EH (cell line): ENCODE results near the gene RPP25L.

Source experiments
- DNase-seq: peaks from one replicate; pipeline ENCODE4 v3.0.0-alpha.2; 2015; ENCODE audit warnings: low read depth

The RPP25L gene

DNA sequence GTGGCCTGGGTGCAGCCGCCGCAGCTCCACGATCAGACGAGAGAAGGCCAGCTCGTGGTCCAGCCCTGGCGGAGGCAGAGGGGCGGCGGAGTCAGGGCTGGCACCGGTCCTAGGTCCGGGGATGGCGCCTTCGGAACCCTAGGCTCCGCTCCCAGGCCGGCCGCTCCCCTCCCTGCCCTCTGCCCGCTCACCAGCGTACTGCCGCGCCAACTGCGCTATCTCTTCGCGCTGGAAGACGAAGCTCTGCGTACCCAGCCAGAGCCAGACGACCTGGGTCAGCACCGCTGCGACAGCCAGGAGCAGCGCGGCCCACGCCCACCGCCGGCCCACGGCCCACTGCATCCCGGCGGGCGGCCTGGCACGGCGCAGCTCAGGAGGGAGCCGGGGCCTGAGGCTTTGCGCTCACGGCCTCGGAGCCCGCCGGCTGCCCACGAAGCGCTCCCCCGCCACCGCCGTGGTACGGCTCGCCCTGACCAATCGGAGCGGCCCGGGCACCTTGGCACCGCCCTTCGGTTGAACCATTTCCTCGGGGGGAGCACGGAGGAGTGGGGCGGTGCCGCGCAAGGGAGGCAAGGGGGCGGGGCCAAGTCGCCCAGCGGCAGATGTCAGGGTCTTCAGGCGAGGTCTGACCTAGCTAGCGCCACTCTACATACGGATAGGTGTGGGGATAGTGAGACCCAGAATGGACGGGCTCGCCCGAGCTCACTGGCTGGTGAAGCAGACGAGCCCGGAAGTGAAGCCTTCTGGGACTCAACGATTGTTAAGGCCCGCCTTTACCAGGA lies 25.6 kb upstream of the RPP25L start, which contains the start of gene SIGMAR1:
TSS of gene SIGMAR1 (minus strand) at position 432 of the 782 bp plus-strand sequence. CDS start at position 342, 90 bp downstream.
- DNase-seq: peak; percentile 88

DNA sequence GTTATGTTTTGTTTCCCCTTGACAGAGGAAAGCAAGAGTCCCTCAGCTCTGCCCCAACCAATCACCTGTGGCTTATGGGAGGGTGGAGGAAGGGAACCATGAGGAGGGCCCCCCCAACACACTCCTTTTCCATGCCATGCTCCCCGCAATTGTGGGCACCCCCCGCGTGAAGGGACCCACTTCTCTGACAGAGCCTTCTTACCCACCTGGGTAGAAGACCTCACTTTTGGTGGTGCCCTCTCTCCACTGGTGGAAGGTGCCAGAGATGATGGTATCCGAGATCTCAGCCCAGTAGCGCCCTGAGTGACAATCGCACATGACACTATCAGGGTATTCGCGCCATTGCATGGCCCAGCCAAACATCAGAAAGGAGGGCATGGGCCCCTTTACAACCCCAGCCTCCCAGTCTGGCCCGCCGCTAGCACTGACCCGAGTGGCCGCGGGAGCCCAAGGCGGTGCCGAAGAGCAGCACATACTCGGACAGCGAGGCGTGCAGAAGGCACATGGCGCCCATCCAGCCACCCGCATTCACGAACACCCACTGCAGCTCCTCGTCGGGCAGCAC lies 25.0 kb upstream of the RPP25L start:
- DNase-seq: peak; percentile 59

DNA sequence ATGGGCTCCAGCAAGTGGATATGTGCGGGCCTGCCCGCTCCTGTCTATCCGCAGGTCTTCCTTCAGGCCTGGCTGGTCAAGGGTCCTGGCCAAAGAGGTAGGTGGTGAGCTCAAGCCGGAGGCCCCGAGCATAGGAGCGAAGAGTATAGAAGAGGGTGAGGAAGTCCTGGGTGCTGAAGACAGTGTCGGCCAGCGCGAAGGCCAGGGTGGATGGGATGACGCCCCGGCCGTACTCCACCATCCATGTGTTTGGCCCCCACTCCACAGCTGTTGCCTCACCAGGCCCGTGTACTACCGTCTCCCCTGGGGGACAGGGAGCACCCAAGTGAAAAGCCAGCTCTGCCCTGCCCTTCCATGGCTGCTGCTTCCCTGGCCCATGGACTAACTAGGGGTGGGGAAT lies 23.7 kb upstream of the RPP25L start:
- no peak for DNase-seq

GRCh38 chr9:34634551-34635248 lies 22.8 kb upstream of the RPP25L start:
- DNase-seq: no peak

GRCh38 chr9:34633851-34634550 lies 22.1 kb upstream of the RPP25L start:
- peak; percentile 73 for DNase-seq

DNA sequence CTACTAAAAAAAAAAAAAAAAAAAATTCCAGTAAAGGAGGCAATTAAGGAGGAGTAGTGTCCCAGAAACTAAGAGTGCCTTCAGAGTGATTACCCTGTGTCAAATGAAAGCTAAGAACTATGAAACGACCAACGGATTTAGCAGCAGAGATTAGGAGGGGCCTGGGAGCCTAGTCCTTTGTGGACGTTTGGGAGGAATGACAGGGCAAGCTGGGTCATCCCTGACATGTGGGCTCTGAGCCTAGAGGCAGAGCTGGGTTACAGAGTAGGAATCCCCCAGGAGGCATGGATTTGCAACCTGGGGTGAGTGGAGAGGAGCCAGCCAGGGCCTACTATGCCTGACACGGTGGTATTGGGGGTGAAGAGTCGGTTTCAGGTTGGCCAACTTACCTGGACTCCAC lies 21.3 kb upstream of the RPP25L start:
- DNase-seq: no peak

DNA sequence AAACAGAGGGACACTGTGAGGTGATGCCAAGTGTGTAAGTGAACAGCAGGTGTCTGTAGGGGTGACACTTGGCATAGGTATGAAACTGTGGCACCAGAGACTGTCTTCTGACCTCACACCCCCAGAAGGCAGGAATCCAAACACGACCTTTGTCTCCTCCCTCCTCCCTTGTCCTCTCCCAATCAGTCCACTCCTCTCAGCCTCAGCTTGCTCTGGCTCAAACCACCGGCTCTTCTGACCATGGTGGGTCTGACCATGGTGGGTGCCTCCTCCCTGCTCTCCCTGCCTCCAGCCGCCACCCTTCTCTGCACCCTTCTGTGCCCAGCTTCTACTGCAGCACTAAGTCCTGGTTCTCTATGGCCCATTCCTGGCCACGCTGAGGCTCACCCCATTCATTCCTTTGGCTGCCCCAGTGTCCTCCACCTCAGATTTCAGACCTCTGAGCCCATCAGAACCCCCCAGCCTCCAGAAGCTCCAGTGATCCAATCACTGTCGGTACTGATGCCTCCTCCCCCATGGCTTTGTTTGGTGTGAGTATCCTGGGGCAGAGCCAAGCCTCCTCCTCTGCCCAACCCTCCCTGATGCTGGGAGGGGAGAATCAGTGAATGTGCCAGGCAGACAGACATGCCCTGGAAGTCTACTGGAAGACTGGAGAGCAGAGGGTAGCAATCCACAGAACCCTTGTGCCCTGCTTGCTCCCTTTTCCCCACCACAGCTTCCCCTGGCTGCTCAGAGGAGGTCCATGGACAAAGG lies 18.7 kb upstream of the RPP25L start:
- DNase-seq: no peak

DNA sequence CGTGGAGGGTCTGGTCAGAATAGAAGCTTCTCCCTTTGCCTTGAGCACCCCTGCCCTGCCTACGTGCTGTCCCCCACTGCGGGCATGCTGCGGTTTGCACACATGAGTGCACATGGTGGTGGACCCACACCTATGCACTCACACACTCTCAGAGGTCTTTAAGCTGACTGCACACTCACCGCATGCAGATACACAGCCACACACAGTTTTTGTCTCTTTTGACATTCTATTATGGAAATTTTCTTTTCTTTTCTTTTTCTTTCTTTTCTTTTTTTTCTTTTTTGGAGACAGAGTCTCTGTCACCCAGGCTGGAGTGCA lies 17.6 kb upstream of the RPP25L start:
- no peak for DNase-seq

- no peak for DNase-seq
These were observed 17.0 kb upstream of the RPP25L start, which contains the start of gene ARID3C for GRCh38 chr9:34628656-34629490. ARID3C (minus strand) TSS chr9:34629066; CDS start chr9:34628014, 1,052 bp downstream.

- no peak for DNase-seq
These were observed 16.1 kb upstream of the RPP25L start for GRCh38 chr9:34627716-34628655.

DNA sequence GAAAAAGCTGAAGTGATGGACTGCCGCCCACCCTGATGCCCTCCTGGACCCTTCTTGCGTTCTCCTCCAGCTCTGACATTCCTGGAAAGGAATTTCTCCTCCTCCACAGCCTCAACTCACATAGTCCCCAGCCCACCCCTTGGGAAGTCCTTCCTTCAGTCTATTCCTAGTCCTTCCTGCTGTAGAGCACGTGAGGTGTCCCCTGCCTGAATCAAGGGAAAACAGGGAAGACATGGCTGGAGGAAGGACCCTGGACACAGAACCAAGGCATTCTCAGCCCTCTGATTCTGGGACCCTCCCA lies 13.2 kb upstream of the RPP25L start:
- DNase-seq: no peak

DNA sequence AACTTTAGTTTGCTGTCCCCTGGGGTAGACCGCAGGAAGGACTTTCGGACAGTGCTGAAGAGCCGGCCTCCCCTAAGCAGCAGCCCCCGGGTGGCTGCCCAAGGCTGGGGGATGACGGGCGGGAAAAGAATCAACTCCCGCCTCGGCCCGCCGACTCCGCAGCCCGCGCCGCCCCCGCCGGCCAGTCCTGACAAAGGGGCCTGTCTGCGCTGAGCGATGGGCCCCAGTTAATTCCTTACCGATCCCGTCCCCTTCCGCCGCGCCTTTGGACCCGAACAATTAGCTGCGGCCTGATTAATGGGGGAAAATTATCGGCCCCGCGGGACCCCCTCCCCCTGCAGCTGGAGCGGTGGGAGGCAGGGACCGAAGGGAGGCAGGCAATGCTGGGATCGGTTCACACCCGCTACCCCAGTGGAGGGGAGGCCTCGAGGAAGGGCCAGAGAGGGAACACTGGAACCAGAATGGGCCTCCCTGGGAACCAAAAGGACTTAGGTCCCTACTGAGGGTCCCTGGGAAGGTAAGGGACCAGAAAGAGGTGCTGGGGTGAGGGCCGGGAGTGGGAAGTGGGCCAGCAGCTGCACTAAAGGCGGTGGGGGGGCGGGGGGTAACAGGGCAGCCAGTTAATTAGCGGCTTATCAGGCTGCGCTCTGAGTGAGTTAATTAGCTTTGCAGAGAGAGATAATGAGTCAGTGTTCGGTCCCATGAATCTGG lies 12.7 kb upstream of the RPP25L start:
- no peak for DNase-seq

DNA sequence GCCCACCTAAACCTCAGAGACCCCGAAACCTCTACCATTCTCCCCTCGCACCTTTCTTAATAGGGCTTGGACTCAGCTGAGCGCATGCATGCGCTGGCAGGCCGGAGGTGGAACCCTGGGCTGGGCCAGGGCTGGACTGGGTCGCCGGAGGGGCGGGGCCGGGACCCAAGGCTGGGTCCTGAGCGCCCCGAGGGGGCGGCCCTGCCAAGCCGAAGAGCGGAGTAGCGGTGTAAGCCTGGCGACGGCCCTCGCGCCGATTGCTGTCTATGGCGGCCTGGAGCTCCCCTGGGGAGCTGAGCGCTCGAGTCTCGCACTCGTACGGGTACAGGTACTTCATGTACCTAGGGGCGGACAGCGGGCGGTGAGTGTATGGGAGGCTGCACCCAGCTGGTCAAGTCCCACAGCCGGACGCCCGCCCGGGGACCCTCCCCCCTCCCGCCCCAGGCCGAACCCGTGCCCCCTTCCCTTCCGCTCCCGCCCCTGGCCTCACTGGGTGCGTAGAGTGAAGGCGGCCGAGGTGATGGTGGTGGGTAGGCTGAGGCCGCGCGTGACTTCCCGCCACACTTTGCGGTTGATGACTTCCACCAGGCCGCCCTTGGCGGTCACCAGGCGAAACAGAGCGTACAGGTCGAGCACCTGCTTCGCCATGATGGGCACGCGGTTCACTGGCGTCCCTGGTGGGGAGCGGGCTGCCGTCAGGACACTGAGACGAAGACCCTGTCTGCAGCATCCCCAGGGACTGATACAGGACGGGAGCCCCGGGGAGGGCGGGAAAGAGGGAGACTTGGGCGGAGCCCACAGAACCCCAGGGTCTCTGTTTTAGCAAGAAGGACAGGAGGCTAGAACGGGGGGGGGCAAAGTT lies 11.7 kb upstream of the RPP25L start:
- DNase-seq: no peak

GRCh38 chr9:34620061-34620994 lies 8.4 kb upstream of the RPP25L start, which contains the start of gene DCTN3:
DCTN3 (minus strand) TSS chr9:34620495; CDS start chr9:34620464, 31 bp downstream.
- peak; percentile 96 for DNase-seq

- no peak for DNase-seq
These were observed 3.2 kb upstream of the RPP25L start for GRCh38 chr9:34615132-34615531.

- peak; percentile 77 for DNase-seq
These were observed 992 bp upstream of the RPP25L start for GRCh38 chr9:34612788-34613390.
